AG09309 (cell line): Measurements from ENCODE around the gene ANAPC2.

Experiments
- DNase-seq: peaks from one replicate; pipeline ENCODE4 v3.0.0-alpha.2; 2010; ENCODE audit warnings: low read depth
- H3K4me3 ChIP-seq: 2 replicates; pipeline ENCODE4 v1.5.1; 2011; ENCODE audit warnings: mild to moderate bottlenecking, low read depth, low read length, moderate library complexity; ENCODE audit not compliant: control insufficient read depth
- TF ChIP-seq, protein P1 (sequence below): IDR thresholded peaks from 2 replicates; pipeline ENCODE4 v1.5.1; 2011; ENCODE audit warnings: mild to moderate bottlenecking, low read depth, low read length, inconsistent platforms; ENCODE audit not compliant: insufficient read depth, control insufficient read depth; ENCODE audit errors: missing control alignments

The ANAPC2 gene

DNA sequence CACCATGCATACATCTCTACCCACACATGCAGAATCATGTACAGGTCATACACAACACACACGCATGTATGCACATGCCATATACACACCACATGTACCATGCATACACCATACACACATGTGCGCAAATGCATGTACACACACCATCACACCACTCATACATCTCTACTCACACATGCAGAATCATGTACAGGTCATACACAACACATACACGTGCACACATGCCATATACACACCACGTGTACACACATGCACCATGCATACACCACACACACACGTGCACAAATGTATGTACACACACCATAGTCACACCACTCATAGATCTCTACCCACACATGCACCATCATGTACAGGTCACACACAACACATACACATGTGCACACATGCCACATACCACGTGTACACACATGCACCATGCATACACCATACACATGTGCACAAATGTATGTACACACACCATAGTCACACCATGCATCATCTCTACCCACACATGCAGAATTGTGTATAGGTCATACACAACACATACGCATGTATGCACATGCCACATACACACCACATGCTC is 35.4 kb downstream of the ANAPC2 start:
- TF ChIP-seq, protein P1, sequence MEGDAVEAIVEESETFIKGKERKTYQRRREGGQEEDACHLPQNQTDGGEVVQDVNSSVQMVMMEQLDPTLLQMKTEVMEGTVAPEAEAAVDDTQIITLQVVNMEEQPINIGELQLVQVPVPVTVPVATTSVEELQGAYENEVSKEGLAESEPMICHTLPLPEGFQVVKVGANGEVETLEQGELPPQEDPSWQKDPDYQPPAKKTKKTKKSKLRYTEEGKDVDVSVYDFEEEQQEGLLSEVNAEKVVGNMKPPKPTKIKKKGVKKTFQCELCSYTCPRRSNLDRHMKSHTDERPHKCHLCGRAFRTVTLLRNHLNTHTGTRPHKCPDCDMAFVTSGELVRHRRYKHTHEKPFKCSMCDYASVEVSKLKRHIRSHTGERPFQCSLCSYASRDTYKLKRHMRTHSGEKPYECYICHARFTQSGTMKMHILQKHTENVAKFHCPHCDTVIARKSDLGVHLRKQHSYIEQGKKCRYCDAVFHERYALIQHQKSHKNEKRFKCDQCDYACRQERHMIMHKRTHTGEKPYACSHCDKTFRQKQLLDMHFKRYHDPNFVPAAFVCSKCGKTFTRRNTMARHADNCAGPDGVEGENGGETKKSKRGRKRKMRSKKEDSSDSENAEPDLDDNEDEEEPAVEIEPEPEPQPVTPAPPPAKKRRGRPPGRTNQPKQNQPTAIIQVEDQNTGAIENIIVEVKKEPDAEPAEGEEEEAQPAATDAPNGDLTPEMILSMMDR, result no peak
- DNase-seq, result no peak
- H3K4me3 ChIP-seq, result no peak overlapping the region

DNA sequence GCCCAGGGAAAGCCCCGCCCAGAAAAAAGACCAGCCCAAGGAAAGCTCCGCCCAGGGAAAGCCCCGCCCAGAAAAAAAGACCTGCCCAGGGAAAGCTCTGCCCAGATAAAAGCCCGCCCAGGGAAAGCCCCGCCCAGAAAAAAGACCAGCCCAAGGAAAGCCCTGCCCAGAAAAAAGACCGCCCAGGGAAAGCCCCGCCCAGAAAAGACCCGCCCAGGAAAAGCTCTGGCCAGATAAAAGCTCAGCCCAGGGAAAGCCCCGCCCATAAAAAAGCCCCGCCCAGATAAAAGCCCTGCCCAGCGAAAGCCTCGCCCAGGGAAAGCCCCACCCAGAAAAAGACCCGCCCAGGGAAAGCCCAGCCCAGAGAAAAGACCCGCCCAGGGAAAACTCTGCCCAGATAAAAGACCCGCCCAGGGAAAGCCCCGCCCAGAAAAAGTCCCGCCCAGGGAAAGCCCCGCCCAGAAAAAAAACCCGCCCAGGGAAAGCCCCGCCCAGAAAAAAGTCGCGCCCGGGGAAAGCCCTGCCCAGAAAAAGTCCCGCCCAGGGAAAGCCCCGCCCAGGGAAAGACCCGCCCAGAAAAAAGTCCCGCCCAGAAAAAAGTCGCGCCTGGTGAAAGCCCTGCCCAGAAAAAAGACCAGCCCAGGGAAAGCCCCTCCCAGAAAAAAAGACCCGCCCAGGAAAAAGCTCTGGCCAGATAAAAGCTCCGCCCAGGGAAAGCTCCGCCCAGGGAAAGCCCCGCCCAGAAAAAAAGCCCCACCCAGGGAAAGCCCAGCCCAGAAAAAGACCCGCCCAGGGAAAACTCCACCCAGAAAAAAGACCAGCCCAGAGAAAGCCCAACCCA is 37.5 kb downstream of the ANAPC2 start:
- H3K4me3 ChIP-seq, result no peak overlapping the region
- no peak for DNase-seq
- TF ChIP-seq, protein P1, result no peak

DNA sequence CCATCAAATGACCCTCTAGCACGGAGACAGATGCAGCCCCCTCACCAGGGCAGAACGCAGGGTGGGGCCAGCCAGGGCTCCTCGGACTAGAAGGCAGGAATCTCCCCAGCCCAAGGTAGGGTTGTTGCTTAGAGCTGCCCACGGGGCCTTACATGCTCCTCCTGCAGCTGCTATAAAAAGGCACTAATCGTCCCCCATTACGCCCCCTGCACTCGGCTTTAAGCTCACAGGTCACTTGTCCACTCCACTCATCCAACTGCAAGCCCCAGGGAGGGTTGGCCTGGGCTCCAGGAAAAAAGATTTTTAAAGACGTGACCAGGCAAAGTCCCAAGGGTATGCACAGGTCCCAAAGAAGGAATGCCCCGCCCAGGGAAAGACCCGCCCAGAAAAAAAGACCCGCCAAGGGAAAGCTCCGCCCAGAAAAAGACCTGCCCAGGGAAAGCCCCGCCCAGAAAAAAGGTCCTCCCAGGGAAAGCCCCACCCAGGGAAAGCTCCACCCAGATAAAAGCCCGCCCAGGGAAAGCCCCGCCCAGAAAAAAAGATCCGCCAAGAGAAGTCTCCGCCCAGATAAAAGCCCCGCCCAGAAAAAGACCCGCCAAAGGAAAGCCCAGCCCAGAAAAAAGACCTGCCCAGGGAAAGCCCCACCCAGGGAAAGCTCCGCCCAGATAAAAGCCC is 38.3 kb downstream of the ANAPC2 start:
- no peak for DNase-seq
- H3K4me3 ChIP-seq, result no peak overlapping the region
- TF ChIP-seq, protein P1, result no peak

DNA sequence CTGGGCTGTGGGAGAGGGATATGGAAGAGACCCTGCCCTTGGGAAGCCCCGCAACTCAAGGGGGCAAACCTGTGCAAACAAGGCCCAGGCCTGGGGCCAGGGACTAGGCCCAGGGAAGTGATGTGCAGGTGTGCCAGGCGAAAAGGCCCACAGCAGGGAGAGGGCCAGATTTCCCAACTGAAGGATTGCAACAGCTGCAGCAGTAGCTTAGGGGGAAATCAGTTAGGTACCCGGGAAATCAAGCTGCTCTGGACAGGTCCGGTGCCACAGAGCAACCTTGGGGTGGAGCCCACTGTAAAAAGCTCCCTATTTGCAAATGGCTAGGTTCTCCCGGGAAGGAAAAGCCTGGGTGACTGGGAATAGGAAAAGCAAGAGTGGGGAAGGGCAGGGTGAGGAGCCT is 39.0 kb downstream of the ANAPC2 start:
- DNase-seq, result no peak
- TF ChIP-seq, protein P1, result no peak
- no peak overlapping the region for H3K4me3 ChIP-seq

DNA sequence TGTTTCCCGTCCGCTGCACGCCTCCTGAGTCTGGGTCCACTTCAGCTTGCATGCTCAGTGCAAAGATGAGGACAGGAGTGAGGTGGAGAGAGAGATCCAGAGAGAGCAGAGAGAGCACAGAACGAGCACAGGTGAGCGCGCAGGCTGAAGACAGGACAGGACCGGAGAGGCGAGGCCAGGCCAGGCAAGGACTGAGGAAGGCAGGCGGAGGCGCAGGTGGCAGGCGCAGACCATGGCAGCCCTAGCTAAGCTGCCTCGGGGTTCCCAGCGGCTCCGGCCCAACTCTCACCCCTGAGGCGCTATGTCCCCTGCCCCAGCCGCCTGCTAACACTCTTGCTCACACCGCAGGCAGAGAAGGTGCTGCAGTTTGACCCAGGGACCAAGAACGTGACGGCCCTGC is 39.7 kb downstream of the ANAPC2 start:
- TF ChIP-seq, protein P1, result no peak
- no peak for DNase-seq
- H3K4me3 ChIP-seq, result no peak overlapping the region

DNA sequence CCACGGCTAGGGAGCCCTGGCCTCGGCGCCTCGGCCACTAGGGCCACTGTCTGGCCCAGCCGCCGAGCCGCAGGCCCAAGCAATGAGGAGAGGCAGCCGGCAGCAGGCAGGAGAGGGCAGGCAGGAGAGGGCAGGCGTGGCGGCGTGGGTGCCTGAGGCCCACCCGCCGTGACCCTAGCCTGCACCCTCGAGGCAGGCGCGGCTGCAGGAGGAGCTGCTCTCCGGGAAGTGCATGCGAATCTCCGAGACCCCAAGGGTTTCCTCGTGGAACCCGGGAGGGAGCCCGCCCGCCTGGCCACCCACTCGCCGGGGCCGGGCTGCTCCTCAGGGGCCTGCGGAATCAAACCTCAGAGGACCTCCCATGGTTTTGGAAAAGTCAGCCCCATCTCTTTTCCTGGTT is 40.1 kb downstream of the ANAPC2 start:
- H3K4me3 ChIP-seq, result no peak overlapping the region
- no peak for DNase-seq
- TF ChIP-seq, protein P1, result no peak
